PFSK-1 (cell line): Measurements from ENCODE around the gene PNPLA7.
A peak's percentile ranks its signal among the peaks of the same experiment; 100 is the strongest.

Experiments used
- FOXP2 ChIP-seq: optimal IDR thresholded peaks from 2 replicates; pipeline ENCODE3; 2011; ENCODE audit warnings: borderline replicate concordance, control low read depth, inconsistent platforms; ENCODE audit not compliant: insufficient read depth; ENCODE audit errors: extremely low read length, extremely low read depth
- POLR2AphosphoS5 ChIP-seq: IDR thresholded peaks from 2 replicates; pipeline ENCODE4 v1.6.1; 2012; ENCODE audit warnings: low read depth, mild to moderate bottlenecking, control low read depth, low read length, moderate library complexity
- REST ChIP-seq, 2 experiments: IDR thresholded peaks; 2 replicates each; pipeline versions ENCODE4 v1.6.1 to v1.8.0; 2011 to 2012; ENCODE audit warnings: low read depth in 2 of 2, low read length in 2 of 2, control low read depth in 1 of 2, inconsistent platforms in 1 of 2, mild to moderate bottlenecking in 1 of 2, moderate library complexity in 1 of 2; ENCODE audit not compliant: insufficient read depth in 1 of 2
- SIN3A ChIP-seq: IDR thresholded peaks from 2 replicates; pipeline ENCODE4 v1.6.1; 2012; ENCODE audit warnings: mild to moderate bottlenecking, low read length, moderate library complexity, borderline replicate concordance; ENCODE audit not compliant: insufficient read depth
- TAF1 ChIP-seq: IDR thresholded peaks from 2 replicates; pipeline ENCODE4 v1.6.1; 2012; ENCODE audit warnings: low read length, control low read depth, borderline replicate concordance; ENCODE audit not compliant: insufficient read depth

PNPLA7 gene

DNA sequence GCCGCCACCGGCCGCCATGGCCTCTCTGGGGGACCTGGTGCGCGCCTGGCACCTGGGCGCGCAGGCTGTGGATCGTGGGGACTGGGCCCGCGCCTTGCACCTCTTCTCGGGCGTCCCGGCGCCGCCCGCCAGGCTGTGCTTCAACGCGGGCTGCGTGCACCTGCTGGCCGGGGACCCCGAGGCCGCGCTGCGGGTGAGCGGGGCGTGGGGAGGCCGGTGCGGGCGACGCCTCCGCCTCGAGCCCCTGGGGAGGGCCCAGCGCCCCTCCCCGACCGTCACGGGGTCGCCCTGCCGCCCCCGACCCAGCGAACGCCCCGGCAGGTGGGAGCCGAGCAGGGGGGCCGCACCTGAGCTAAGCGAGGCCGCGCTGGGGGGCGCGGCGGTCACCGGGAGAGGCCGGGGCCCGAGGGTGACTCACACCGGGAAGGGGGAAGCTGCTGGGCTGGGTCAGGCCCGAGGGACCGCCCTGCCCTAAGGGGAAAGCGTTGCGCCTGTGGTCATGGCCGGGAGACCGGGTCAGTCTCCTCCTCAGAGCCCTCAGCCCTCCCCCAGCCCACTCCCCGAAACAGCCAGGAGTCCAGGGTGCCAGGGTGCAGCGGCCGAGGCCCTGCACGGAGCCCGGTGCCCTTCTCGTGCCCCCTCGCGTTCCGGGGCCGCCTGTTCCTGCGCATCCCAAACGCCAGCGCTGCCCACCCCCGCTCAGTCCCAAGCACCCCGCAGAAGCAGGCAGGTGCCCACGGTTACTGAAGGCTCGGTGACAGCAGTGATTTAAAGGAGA is 126.5 kb downstream of the PNPLA7 start:
- TF ChIP-seq TAF1 (no peak), REST (IDR thresholded peaks at IDR 0.05; ENCODE audit: insufficient read depth in 1 of 2, low read depth in 2 of 2, low read length in 2 of 2) (no peak), SIN3A (no peak), POLR2AphosphoS5 (no peak), FOXP2 (no peak)

DNA sequence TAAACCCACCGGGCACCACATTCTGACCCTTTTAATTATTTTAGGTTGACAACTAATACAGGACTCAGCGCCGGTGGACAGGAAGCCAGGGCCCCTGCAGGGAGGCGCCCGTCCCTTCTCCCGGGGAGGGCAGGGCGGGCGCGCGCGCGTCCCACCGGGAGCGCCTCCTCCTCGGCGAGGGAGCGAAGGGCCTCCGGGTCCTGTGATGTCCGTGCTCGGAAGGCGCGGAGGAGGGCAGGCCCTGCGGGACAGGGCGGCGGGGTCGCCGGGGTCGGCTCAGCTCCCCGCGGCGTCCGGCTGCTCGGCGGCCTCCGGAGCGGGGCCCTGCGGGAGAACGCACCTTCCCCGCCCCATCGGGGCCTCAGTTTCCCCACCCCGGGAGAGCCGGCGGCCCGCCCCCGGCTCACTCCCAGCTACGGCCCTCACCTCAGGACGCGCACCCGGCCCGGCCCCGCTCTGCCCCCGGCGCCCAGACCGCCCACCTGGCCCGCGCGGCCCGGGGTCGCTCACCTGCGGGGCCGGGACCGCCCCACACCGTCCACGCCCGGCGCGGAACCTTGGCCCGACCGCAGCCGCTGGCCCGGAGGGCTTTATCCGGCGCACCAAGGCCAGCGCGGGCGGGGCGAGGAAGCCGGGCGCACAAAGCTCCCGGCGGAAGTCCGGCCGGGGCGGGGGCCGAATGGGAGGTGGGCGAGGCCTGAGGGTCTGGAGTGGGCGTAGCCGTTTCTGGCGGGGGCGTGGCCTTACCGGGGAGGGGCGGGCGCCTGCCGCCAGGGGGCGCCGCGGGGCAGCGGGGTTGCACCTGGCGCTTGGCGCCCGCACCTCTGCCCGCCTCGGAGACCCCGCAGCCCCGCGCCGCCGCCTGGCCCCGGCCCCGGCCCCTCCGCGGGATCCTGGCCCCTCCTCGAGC is 127.3 kb downstream of the PNPLA7 start, which contains the start of the genes EXD3 and NOXA1:
Gene EXD3, minus strand, starts transcription at position 559 of the 910 bp plus-strand sequence. CDS start 27,805 bp downstream, outside the sequence.
Gene NOXA1, plus strand, starts transcription at position 790 of the 910 bp plus-strand sequence. CDS start 137 bp downstream, outside the sequence.
- peak; percentile 93 for TF ChIP-seq FOXP2
- peak; percentile 82; the same call in 1 of the 2 replicates for TF ChIP-seq SIN3A
- peak; percentile 79; the same call in 1 of the 2 replicates for TF ChIP-seq TAF1
- no peak for TF ChIP-seq REST (IDR thresholded peaks at IDR 0.05; ENCODE audit: insufficient read depth in 1 of 2, low read depth in 2 of 2, low read length in 2 of 2)

DNA sequence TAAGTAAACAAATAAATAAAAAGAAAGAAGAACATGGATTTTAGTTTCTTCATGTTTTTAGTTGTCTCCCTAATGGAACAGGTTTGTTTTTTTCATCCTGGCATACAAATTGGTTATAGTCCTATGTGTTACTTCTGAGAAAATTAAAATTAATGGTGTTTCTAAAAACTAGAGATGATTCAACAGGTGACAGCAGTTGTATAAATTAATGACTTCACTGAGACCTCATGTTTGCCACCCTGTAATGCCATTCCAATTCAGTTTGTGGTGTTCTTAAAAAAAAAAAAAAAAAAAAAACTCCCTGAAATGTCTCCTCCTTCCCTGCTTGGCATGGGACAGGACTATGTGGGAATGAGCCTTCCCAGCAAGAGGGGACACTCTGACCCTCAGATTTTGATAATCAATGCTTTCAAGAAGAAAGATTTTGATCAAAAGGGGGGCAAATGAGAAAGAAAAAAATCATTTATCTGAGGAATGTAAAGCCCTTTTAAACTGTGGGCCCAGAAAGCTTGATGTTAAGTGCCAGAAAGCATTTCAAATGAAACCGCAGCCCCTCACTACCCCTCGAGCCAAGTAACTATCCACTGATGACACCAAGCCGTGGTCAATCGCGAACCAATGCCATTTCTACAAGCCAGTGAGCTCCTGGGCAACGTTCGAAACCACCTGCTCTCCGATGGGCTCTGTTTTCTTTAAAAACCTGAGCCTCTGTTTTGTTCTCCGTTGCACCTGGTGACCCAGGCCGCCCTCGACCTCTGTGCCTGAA is 128.2 kb downstream of the PNPLA7 start:
- TF ChIP-seq SIN3A (no peak), FOXP2 (no peak), POLR2AphosphoS5 (no peak), REST (IDR thresholded peaks at IDR 0.05; ENCODE audit: insufficient read depth in 1 of 2, low read depth in 2 of 2, low read length in 2 of 2) (no peak), TAF1 (no peak)

- TF ChIP-seq TAF1 (no peak), SIN3A (no peak), REST (IDR thresholded peaks at IDR 0.05; ENCODE audit: insufficient read depth in 1 of 2, low read depth in 2 of 2, low read length in 2 of 2) (no peak), FOXP2 (no peak), POLR2AphosphoS5 (no peak)
Measured at GRCh38 chr9:137417161-137418021, 132.8 kb downstream of the PNPLA7 start.
